Measurements from ENCODE around the gene BRD3.

DNA sequence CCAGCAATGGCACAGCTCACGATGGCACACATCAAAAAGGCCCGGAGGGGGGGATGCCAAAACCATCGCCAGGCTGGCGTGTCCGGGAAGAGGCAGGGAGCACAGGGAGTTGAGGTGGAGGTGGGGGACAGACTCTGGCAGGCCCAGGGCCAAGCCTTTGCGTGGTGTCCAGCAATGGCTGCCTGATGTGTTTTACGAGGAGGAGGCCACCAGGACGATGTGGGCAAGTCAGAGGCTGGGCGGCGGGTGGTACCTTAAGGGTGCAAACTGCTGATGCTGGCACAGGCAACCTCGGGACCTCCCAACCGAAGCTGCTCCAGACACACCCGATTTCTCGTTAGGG, 80.4 kb downstream of the BRD3 start:
- TF ChIP-seq POLR2A (IDR thresholded peaks at IDR 0.05; ENCODE audit: low read length) (no peak), MAX (IDR thresholded peaks at IDR 0.05) (no peak), ZC3H11A (IDR thresholded peaks at IDR 0.05) (no peak), PHF8 (IDR thresholded peaks at IDR 0.05; ENCODE audit: borderline replicate concordance, low read depth) (no peak)

Measured in A549 (cell line).